ENCODE data around the gene RNASE1. TPM values are rescaled to one million over a fixed set of nuclear protein-coding genes. Genes with fewer than 3 reads are reported as not detected.
A peak's percentile ranks its signal among the peaks of the same experiment; 100 is the strongest.
"Not testable (repeated sequence)": the region's sequence is repeated elsewhere in the genome, so short reads cannot be mapped to it uniquely, and the experiment has no call there.

RNASE1 gene
- polyA plus RNA-seq (ENCODE audit: insufficient read length in 10 of 10), result 100 to 1,000 TPM; 142 to 246 (median 201) TPM
- long read RNA-seq, donor 1, transcript RNASE1-201 (3 exons, 878 nt), result minor isoform, 7 of 119 reads
- long read RNA-seq, donor 1, transcript RNASE1-203 (3 exons, 769 nt), result minor isoform, 8 of 119 reads
- long read RNA-seq, donor 1, transcript RNASE1-202 (2 exons, 1,348 nt), result major isoform, 100 of 119 reads
- long read RNA-seq, donor 1, partial matches to known transcripts, result 0 of 119 reads
- long read RNA-seq, donor 1, other reads (novel, unspliced or antisense), result 0 of 119 reads
- long read RNA-seq, donor 2, transcript RNASE1-202 (2 exons, 1,348 nt), result major isoform, 57 of 61 reads
- long read RNA-seq, donor 2, partial matches to known transcripts, result 0 of 61 reads
- long read RNA-seq, donor 2, other reads (novel, unspliced or antisense), result 0 of 61 reads
- long read RNA-seq, donor 3, result 0 reads
- long read RNA-seq, donor 4, transcript RNASE1-202 (2 exons, 1,348 nt), result major isoform, 98 of 112 reads
- long read RNA-seq, donor 4, transcript RNASE1-203 (3 exons, 769 nt), result minor isoform, 5 of 112 reads
- long read RNA-seq, donor 4, transcript RNASE1-201 (3 exons, 878 nt), result minor isoform, 6 of 112 reads
- long read RNA-seq, donor 4, partial matches to known transcripts, result 0 of 112 reads
- long read RNA-seq, donor 4, other reads (novel, unspliced or antisense), result 0 of 112 reads
- long read RNA-seq, donor 5, transcript RNASE1-203 (3 exons, 769 nt), result minor isoform, 7 of 178 reads
- long read RNA-seq, donor 5, transcript RNASE1-202 (2 exons, 1,348 nt), result major isoform, 161 of 178 reads
- long read RNA-seq, donor 5, transcript RNASE1-201 (3 exons, 878 nt), result minor isoform, 10 of 178 reads
- long read RNA-seq, donor 5, partial matches to known transcripts, result 0 of 178 reads
- long read RNA-seq, donor 5, other reads (novel, unspliced or antisense), result 0 of 178 reads
- long read RNA-seq, donor 6, transcript RNASE1-202 (2 exons, 1,348 nt), result major isoform, 115 of 136 reads
- long read RNA-seq, donor 6, transcript RNASE1-203 (3 exons, 769 nt), result minor isoform, 11 of 136 reads
- long read RNA-seq, donor 6, transcript RNASE1-201 (3 exons, 878 nt), result minor isoform, 9 of 136 reads
- long read RNA-seq, donor 6, partial matches to known transcripts, result 0 of 136 reads
- long read RNA-seq, donor 6, other reads (novel, unspliced or antisense), result 0 of 136 reads
- long read RNA-seq, donor 7, transcript RNASE1-203 (3 exons, 769 nt), result minor isoform, 6 of 121 reads
- long read RNA-seq, donor 7, transcript RNASE1-201 (3 exons, 878 nt), result minor isoform, 7 of 121 reads
- long read RNA-seq, donor 7, transcript RNASE1-202 (2 exons, 1,348 nt), result major isoform, 107 of 121 reads
- long read RNA-seq, donor 7, partial matches to known transcripts, result 0 of 121 reads
- long read RNA-seq, donor 7, other reads (novel, unspliced or antisense), result 0 of 121 reads
- long read RNA-seq, donor 8, transcript RNASE1-202 (2 exons, 1,348 nt), result major isoform, 92 of 104 reads
- long read RNA-seq, donor 8, transcript RNASE1-201 (3 exons, 878 nt), result minor isoform, 6 of 104 reads
- long read RNA-seq, donor 8, transcript RNASE1-203 (3 exons, 769 nt), result minor isoform, 6 of 104 reads
- long read RNA-seq, donor 8, partial matches to known transcripts, result 0 of 104 reads
- long read RNA-seq, donor 8, other reads (novel, unspliced or antisense), result 0 of 104 reads
- long read RNA-seq, donor 9, transcript RNASE1-202 (2 exons, 1,348 nt), result major isoform, 15 of 16 reads
- long read RNA-seq, donor 9, partial matches to known transcripts, result 0 of 16 reads
- long read RNA-seq, donor 9, other reads (novel, unspliced or antisense), result 0 of 16 reads

- no peak for DNase-seq
Measured at GRCh38 chr14:20802341-20803084, at the start of gene RNASE1. RNASE1 (minus strand) TSS chr14:20802844; CDS start chr14:20802068, 776 bp downstream.

GRCh38 chr14:20848955-20849570, 46.4 kb upstream of the RNASE1 start:
- no peak for DNase-seq

DNA sequence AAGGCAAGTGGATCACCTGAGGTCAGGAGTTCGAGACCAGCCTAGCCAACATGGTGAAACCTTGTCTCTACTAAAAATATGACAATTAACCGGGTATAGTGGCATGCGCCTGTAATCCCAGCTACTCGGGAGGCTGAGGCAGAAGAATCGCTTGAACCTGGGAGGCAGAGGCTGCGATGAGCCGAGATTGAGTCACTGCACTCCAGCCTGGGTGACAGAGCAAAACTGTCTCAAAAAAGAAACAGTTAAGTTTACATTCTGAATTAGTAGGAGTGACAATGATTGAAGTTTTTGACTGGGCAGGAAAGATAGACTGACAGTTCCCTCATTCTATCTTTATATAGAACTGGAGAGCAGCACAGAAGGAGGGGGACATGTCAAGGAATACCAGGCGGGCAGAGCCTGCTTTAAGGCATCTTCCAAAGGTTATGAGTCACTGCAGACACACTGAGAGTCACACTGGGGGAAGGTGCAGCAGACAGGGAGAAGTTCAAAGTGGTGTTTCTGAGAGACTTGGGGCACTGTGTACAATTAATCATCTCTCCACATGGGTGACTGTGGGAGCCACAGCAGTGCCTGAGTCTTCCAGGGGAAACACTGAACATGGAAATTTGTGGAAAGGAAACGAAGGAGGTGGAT, 45.8 kb upstream of the RNASE1 start:
- peak in 1 of 3 donors; percentile 7 for DNase-seq

GRCh38 chr14:20846560-20846959, 43.9 kb upstream of the RNASE1 start:
- no peak for DNase-seq

- DNase-seq, result no peak
Measured at GRCh38 chr14:20841096-20841495, 38.5 kb upstream of the RNASE1 start.

DNA sequence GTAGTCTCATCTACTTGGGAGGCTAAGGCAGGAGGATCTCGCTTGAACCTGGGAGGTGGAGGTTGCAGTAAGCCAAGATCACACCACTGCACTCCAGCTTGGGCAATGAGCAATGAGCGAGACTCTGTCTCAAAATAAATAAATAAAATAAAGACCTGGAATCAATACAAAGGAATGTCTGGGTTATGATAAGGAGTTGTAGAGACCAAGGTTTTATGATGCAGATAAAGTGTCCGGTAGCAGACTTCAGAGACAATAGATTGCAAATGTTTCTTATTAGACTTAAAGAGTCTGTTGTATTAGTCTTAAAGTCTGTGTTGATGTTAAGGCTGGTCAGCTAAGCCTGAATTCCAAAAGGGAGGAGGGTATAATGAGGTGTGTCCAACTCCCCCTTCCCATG, 35.2 kb upstream of the RNASE1 start:
- DNase-seq, result no peak

DNA sequence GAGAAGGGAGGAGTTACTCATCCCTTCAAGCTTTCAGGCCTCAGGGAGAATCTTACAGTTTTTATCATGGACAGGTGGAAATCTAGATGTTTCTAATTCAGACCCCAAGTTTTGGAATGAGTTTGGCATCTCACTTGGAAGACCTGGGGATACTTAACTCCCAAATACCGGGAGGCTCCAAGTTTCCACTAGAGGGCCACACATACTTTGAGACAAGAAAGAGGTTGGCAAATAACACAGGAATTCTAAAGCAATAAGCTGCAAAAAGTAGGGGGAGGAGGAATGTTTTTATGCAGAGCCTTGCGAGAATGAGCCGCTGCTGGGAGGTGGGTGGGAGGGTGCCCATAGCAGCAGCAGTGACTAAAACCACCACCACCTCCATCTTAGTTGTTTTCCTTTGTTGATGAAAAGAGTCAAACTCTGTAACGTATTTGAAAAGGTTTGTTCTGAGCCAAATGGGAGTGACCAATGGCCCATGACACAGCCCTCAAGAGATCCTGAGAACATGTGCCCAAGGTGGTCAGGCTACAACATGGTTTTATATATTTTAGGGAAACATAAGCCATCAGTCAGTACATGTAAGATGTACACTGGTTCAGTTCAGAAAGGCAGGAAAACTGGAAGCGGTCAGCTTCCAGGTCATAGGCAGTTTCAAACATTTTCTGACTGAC, 34.2 kb upstream of the RNASE1 start:
- no peak for DNase-seq

GRCh38 chr14:20834899-20835298, 32.3 kb upstream of the RNASE1 start:
- DNase-seq, result no peak

DNA sequence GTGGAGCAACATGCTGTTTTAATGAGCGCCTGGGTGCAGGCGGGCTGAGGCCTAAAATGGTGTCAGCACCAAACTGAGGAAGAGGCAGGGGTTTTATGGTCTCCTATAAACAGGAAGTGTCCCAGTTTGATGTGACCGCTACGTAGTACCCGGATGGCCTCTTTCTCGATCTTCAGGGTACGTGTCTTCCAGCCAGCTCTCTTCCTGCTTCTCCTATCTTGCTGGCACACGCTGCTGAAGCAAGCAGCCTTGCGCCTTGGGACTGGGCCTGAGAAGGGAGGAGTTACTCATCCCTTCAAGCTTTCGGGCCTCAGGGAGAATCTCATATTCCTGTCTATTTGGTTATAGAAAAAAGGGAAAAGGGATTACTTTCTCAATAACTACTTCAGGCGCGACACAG, 28.2 kb upstream of the RNASE1 start:
- DNase-seq, result no peak

DNA sequence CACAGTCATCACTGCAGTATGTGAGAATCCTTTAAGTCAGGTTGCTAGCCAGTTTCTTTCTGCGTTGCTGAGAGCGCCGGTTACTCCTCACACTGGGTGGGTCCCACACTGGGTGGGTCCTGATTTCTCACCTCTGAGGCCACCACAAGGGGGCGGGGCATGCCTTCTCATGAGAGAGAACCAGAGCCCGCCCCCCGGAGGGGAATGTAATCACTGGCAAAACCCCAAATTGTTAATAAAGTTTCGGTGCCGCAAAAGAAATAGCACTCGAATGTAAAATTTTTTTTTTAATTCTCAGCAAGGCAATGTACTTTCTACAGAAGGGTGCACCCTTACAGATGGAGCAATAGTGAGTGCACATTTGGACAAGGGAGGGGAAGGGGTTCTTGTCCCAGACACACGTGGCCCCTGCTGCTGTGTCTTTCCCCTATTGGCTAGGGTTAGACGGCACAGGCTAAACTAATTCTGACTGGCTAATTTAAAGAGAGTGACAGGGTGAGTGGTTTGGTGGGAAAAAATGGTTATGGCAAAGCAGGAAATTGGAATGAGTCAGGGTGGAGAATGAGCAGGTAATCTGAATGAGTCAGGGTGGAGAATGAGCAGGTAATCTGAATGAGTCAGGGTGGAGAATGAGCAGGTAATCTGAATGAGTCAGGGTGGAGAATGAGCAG, 25.5 kb upstream of the RNASE1 start:
- DNase-seq, result not testable (repeated sequence)

GRCh38 chr14:20827326-20827725, 24.7 kb upstream of the RNASE1 start:
- DNase-seq, result no peak

DNA sequence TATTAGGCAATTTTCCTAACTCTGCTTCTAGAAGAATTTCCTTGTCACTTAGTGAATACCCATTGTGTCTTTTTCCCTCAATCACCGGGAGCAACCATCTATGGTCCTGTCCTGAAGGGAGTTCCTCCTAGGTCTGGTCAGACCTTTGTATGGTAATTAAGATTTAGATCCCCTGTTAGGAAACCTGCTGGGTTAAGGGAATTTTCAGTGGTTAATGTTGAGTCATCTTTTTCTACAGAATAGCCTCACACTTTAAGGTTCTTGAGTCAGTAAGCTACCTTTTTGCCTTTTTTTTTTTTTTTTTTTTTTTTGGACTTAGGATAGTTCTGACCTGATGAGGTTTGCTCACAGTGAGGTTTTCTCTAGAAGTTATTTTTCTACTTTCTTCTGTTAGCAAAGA, 24.0 kb upstream of the RNASE1 start:
- not testable (repeated sequence) for DNase-seq

DNA sequence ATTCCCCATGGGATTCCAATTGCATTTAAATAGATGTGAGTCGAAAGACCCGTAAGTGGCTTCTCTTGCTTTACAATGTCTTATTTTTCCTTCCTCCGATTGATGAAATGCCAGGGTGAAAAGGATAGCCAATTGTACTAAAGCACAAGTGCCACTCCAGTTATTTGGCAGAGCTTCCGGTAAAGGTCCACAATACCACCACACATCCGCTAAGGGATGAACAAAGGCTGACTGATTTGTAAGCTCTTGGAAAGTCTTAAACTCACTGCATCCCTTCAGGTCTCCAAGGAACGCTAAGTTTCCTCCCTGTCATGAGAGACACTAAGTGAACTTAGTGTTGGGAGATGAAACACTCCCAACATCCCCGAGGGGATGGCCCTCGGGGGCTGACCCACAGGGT, 21.2 kb upstream of the RNASE1 start:
- DNase-seq, result no peak

GRCh38 chr14:20821521-20822108, 19.0 kb upstream of the RNASE1 start:
- not testable (repeated sequence) for DNase-seq

DNA sequence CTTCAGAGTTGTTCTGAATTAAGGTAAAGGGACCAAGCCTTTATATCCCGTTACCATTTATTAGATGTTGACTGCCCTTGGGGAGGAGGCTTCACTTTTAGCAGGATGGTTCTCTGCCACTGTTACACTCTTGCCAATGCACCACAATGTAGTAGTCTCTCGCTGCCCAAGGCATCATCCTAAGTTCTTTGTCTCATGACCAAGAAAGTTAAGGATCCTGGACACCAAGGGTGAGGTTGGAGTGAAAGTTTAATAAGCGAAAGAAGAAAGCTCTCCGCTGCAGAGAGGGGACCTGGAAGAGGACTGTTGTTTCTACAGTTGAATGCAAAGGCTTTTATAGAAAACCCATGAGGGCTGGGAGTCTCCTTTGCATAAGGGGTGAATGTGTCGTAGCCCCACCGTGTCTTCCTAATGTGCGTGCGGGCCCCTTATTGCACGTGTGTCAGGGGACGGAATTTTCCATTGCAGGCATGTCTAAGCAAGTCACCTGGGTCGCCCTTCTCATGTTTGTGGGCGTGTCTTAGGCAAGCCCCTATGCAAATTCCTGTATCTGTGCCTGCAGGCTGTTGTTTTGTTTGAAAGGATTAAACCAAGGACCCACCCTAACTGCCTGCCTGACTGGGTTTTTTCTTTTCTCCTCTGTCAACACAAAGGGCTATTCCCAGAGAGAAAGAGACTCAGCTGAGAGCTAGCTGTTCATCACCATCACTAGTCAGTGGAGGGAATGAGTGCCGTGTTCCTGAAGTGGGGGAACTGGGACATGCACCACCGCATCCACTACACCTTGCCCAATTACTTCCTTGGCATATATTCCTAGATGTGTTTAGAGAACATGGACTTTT, 17.6 kb upstream of the RNASE1 start:
- no peak for DNase-seq

DNA sequence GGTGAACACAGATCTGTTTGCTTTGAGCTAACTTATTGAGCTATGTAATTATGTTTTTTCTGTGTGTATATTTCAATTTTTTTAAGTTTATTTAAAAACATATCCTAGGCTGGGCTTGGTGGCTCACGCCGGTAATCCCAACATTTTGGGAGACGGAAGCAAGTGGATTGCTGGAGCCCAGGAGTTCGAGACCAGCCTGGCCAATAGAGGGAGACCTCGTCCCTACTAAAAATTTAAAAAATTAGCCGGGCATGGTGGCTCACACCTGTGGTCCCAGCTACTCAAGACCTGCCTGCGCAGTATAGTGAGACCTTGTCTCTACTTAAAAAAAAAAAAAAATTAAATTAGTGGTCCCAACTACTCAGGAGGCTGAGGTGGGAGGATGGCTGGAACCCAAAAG, 16.2 kb upstream of the RNASE1 start:
- DNase-seq, result no peak

Data from muscle of back (tissue), 13 donors.